GM18517 (cell line): ENCODE measurements around the gene HNRNPC.
"Not testable (repeated sequence)": the region's sequence is repeated elsewhere in the genome, so short reads cannot be mapped to it uniquely, and the experiment has no call there.

Experiments used
- ATAC-seq: cut with Tn5 transposase; IDR thresholded peaks from one replicate; pipeline ENCODE4 v1.9.1; 2021; ENCODE audit warnings: mild to moderate bottlenecking, moderate library complexity; ENCODE audit not compliant: unreplicated experiment

The HNRNPC gene

GRCh38 chr14:21272661-21273060 lies 3.4 kb upstream of the HNRNPC start:
- ATAC-seq, result not testable (repeated sequence)

GRCh38 chr14:21268617-21269251 lies 508 bp downstream of the HNRNPC start:
- ATAC-seq, result no peak

- ATAC-seq, result no peak
These were observed 1.2 kb downstream of the HNRNPC start for GRCh38 chr14:21267886-21268616.

- ATAC-seq, result no peak
These were observed 1.8 kb downstream of the HNRNPC start for GRCh38 chr14:21267431-21267845.

- ATAC-seq, result peak; percentile 67
These were observed 5.0 kb downstream of the HNRNPC start for GRCh38 chr14:21264025-21264801.

GRCh38 chr14:21263284-21264024 lies 5.8 kb downstream of the HNRNPC start:
- no peak for ATAC-seq

DNA sequence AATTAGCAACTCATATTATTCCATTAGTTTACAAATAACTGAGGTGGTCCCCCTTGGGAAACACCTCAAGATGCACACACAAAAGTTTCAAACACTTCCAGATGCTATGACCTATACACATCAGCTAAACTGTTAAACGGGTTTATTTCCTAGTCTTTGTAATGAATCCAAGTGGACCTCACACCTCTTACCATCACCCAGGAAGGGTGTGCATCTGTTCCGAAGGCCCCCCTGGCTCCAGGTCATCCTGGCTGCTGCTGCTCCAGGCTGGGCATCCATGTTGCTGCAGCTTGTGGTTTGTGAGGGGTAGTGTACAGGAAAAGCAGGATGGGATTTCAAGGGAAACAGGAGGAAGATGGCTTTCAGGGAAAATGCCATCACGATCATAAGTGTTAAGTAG lies 6.8 kb downstream of the HNRNPC start:
- no peak for ATAC-seq

GRCh38 chr14:21261824-21262223 lies 7.4 kb downstream of the HNRNPC start:
- no peak for ATAC-seq

DNA sequence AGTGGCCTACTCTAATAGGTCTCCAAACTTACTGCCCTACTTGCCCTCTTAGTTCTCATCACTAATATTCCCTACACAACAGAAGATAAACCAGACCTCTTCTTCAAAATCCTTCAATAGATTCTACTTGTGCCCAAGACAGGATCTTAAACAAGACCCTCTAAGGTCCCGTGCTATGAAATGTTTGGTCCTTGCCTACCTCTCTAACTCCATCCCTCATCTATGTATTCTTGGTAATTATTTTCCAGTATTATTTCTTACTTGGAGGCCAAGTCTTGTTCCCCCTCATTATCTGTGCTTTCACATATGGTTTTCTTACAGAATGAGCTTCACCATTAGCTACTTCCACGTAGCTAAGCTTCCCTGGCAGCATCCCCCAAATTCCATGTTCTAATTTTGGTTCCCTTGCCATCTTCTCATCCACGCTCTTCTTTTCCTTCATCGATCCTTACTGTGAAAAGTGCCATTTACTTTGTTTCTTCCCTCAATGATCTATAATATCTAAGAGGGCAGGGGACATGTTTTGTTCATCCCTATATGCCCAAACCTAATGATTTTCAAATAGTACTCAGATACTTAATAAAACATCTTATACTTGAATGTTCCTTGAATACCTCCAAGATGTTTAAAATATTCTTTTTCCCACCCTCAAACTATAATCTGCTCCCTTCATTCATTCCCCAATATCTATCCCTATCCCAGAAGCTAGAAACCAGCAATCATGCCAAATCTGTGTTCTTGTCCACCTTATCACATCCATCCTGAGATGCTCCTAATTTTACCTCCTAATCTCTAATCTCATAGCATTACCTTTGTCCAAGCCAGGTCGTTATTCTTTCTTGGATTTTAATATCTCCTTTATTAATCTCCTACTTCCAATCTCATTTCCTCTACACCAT lies 10.1 kb downstream of the HNRNPC start:
- no peak for ATAC-seq

- ATAC-seq, result no peak
These were observed 11.0 kb downstream of the HNRNPC start for GRCh38 chr14:21258005-21258888.

DNA sequence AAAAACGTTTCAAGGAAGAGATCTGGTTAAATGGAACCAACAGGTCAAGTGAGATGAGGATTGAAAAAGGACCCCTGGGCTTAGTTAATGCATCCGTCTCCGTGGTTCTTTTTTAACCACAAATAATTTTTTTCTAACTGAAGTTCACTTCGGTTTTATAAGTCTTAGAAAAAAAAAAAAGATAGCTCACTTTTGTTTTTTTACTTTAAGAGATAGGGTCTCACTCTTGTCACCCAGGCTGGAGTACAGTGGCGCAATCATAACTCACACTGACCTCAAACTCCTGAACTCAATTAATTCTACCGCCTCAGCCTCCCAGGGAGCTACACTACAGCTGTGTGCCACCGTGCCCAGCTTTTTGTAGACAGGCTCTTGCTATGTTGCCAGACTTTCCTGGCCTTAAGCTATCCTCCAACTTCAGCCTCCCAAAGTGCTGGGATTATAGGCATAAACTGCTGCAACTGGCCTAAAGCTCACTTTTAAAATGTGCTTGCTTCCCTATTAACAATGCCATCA lies 11.8 kb downstream of the HNRNPC start:
- ATAC-seq, result no peak

GRCh38 chr14:21256539-21257393 lies 12.5 kb downstream of the HNRNPC start:
- no peak for ATAC-seq

DNA sequence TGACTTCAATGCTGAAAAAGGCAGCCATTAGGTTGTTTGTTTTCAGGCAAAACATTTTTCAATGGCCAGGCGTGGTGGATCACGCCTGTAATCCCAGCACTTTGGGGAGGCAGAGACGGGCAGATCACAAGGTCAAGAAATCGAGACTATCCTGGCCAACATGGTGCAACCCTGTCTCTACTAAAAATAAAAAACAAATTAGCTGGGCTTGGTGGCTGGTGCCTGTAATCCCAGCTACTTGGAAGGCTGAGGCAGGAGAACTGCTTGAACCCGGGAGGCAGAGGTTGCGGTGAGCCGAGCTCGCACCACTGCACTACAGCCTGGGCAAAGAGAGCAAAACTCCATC lies 13.2 kb downstream of the HNRNPC start:
- not testable (repeated sequence) for ATAC-seq

DNA sequence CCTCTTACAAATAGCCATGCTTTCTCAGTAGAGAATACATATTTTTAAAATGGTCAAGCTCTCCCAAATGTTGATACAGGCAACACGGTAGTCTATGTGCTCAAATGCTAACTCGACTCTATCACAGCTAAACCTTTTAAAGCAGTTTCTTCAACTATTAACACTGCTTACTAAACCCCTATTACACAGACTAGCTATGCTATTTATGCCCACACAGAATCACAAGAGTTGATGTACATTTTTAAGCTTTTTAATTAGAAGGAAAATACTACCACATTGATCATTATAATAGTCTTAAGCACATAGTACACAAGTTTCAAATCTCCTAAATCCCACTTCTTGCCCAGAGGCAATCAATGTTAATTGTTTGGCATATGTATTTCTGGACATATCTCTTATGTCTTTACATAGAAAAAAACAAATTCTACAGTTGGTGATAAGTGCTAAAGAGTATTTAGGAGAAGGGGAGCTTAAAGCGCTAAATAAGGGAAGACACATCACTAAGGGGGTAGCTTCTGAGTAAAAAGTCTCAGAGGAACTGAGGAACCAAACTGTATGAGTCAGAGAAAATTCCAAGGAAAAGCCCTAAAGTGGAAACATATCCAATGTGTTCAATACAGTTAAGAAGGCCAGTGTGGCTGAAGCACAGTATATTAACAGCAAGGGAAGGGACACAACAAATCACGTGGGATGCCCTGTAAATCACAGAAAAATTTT lies 13.7 kb downstream of the HNRNPC start:
- ATAC-seq, result no peak

DNA sequence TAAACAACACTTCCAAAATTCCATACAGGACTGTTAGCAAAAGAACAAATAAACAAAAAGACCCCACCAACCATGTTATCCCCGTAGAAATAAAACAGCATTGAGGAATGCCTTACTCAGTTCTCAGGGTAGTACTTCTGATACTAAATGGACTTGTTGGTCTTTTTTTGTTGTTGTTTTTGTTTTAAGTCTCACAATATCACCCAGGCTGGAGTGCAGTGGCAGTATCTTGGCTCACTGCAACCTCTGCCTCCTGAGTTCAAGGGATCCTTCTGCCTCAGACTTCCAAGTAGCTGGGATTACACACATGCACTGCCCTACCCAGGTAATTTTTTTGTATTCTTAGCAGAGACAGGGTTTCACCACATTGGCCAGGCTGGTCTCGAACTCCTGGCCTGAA lies 17.1 kb downstream of the HNRNPC start:
- no peak for ATAC-seq

DNA sequence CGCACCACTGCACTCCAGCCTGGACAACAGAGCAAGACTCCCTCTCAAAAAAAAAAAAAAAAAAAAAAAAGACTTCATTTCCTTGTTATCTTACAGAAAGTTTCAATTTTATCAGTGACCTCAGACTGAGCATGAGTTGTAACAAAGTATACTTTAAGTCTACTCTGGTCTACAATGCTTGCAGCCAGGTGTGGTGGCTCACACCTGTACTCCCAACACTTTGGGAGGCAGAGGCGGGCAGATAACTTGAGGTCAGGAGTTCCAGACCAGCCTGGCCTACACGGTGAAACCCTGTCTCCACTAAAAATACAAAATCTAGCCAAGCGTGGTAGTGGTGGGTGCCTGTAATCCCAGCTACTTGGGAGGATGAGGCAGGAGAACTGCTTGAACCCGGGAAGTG lies 18.0 kb downstream of the HNRNPC start:
- no peak for ATAC-seq

DNA sequence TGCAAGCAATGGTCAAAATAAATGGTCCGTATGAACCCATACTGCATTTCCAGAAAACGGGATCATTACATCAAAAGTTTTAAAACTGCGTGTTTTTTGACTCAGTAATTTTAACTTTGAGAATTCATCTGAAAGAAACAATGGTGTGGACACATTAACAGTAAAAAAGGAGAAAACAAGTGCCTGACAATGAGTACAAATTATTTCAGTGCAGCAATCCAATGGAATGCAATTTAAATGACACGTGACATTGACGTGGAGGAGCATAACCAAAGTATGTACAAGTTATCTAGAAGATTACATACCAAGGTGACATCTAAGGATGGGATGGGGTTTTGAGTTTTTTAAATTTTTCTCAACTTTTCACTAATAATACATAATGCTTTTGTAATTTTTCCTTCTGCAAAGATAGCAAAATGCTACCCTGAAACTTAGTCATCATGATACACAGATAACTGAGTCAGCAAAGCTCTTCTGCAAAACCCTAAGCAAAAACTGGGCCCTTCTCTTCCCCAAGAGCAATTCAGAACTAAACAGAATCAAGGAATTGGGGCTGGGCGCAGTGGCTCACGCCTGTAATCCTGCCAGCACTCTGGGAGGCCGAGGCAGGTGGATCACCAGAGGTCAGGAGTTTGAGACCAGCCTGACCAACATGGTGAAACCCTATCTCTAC lies 20.4 kb downstream of the HNRNPC start:
- ATAC-seq, result no peak
